ENCODE measurements around the gene POU3F3. TPM values are rescaled to one million over a fixed set of nuclear protein-coding genes. Genes with fewer than 3 reads are reported as not detected.

Gene POU3F3
- total RNA-seq, 4 donors from 2014 or later, result 0.17 to 1.7 (median 0.82) TPM

DNA sequence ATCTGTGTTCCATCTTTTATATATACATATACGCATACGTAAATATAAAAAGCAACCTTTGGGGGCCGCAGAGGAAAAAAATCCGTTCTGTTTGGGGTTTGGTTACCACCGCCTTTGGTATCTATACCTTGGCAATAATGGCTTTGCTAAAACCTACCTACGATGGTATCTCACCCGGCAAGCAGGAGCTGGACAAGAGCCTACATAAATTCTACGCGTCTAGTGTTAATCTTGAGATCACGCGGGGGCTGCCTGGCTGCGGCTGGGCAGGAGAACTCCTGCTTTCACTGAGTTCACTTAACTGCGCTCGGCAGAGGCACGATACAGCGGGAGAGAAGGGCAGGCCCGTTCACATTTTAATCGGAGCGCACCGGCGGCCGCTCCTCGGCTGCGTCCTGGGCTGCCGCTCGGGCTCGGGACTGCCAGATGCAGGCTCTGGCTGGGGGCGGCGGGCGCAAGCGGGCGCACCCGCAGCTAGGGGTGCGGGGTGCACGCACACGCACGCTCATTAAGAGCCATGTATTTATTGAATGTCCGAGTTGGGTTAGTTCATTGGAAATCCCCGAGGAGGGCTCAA is 1.7 kb upstream of the POU3F3 start:
- TF ChIP-seq, protein P1, sequence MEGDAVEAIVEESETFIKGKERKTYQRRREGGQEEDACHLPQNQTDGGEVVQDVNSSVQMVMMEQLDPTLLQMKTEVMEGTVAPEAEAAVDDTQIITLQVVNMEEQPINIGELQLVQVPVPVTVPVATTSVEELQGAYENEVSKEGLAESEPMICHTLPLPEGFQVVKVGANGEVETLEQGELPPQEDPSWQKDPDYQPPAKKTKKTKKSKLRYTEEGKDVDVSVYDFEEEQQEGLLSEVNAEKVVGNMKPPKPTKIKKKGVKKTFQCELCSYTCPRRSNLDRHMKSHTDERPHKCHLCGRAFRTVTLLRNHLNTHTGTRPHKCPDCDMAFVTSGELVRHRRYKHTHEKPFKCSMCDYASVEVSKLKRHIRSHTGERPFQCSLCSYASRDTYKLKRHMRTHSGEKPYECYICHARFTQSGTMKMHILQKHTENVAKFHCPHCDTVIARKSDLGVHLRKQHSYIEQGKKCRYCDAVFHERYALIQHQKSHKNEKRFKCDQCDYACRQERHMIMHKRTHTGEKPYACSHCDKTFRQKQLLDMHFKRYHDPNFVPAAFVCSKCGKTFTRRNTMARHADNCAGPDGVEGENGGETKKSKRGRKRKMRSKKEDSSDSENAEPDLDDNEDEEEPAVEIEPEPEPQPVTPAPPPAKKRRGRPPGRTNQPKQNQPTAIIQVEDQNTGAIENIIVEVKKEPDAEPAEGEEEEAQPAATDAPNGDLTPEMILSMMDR (IDR thresholded peaks at IDR 0.05; ENCODE audit: low read depth), result no peak

DNA sequence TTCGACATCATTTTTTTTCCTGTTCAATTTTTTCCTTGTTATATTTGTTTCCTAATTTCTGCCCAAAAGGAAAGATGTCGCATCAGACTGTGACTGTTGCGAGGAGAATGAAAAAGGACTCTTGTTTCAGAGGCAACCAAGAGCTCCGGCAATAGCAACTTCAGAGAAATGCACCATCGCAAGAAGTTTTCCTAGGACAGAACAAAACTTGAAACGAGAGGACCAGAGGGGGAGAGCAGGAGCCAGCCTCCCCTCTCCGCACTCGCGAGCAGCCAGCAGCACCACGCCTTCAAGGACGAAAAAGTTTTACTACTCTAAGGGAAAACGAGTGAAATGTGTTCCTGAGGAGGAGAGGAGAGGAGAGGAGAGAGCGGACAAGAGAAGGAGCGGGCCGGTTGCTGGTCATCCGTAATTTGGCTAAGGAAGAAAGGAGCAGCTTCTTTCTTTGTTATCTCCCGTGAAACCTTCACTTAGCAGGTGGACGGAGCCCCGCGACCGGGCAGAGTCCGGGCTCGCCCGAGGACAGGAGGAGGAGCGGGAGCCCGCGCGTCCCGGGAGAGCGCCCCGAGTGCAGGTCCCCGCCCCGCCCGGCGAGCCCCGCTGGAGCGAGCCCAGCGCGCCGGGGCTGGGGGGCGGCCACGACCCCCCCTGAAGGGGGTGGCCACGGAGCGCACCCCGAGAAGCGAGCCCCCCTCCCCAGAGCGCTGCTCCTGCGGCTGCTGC is 744 bp downstream of the POU3F3 start:
- TF ChIP-seq, protein P1 (IDR thresholded peaks at IDR 0.05; ENCODE audit: low read depth), result no peak

DNA sequence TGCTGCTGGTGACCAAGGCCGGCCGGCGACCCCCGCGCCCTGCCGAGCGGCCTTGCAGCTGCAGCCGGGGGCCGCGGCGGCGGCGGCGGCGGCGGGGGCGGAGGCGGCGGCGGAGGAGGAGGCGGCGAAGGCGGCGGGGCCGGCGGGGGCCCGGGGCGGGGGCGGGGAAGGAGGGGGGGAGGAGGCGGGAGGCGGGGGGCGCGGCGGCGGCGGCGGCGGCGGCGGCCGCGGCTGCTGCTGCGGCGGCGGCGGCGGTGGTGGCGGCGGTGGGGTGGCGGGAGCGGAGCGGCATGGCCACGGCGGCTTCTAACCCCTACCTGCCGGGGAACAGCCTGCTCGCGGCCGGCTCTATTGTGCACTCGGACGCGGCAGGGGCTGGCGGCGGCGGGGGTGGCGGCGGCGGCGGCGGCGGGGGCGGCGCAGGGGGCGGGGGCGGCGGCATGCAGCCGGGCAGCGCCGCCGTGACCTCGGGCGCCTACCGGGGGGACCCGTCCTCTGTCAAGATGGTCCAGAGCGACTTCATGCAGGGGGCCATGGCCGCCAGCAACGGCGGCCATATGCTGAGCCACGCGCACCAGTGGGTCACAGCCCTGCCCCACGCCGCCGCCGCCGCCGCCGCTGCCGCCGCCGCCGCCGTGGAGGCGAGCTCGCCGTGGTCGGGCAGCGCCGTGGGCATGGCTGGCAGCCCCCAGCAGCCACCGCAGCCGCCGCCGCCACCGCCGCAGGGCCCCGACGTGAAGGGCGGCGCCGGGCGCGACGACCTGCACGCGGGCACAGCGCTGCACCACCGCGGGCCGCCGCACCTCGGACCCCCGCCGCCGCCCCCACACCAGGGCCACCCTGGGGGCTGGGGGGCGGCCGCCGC is 1.5 kb downstream of the POU3F3 start:
- TF ChIP-seq, protein P1 (IDR thresholded peaks at IDR 0.05; ENCODE audit: low read depth), result no peak

DNA sequence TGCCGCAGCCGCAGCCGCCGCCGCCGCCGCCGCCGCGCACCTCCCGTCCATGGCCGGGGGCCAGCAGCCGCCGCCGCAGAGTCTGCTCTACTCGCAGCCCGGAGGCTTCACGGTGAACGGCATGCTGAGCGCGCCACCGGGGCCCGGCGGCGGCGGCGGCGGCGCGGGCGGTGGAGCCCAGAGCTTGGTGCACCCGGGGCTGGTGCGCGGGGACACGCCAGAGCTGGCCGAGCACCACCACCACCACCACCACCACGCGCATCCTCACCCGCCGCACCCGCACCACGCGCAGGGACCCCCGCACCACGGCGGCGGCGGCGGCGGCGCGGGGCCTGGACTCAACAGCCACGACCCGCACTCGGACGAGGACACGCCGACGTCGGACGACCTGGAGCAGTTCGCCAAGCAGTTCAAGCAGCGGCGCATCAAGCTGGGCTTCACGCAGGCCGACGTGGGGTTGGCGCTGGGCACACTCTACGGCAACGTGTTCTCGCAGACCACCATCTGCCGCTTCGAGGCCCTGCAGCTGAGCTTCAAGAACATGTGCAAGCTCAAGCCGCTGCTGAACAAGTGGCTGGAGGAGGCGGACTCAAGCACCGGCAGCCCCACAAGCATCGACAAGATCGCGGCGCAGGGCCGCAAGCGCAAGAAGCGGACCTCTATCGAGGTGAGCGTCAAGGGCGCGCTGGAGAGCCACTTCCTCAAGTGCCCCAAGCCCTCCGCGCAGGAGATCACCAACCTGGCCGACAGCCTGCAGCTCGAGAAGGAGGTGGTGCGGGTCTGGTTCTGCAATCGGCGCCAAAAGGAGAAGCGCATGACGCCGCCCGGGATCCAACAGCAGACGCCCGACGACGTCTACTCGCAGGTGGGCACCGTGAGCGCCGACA is 2.4 kb downstream of the POU3F3 start:
- TF ChIP-seq, protein P1 (IDR thresholded peaks at IDR 0.05; ENCODE audit: low read depth), result no peak

DNA sequence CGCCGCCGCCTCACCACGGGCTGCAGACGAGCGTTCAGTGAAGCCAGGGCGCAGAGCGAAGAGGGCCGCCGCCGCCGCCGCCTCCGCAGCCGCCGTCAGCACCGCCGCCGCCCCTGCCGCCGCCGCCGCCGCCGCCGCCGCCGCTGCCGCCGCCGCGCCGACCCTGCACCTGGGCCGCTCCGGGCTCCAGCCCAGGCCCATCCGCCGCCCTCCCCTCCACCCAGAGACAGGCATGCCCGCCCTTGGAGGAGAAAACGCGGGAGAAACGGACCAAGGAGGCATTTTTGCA is 3.0 kb downstream of the POU3F3 start:
- TF ChIP-seq, protein P1 (IDR thresholded peaks at IDR 0.05; ENCODE audit: low read depth), result no peak

DNA sequence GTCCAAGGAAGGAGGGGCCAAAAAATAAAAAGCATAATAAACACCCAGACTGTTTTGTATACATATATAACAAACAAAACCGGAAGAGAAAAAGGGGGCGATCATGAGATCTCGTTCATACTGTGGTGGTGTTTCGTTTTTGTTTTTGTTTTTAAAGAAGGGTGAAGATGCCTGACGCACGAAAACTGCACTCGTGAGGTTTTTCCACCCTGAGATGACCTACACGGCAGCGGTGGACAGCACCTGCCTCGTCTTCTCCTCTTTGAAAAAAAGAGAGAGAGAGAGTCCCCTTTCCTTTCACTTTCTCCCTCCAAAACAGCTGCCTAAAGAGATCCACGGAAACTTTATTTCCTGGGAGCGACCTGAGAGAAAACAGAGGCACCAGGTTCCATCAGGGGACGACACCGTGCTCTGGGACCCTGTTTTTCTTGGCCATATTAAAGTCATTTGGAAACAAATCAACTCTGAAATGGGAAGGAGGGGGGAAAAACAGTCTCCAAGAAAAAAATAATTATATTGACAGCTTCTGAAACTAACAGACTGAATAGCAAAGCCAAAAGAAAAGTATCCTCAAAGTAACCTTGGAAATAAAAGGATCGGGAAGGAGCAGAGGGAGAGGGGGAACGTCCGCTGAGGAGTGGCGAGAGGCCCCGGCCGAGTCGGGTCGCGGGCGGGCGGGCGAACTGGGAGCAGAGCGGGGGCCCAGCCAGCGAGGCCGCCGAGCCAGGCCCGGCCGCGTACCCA is 3.5 kb downstream of the POU3F3 start:
- TF ChIP-seq, protein P1 (IDR thresholded peaks at IDR 0.05; ENCODE audit: low read depth), result no peak
